Iris pigment epithelial cell (primary cell): ENCODE measurements around the gene ATP11A.
"Not testable (repeated sequence)": the region's sequence is repeated elsewhere in the genome, so short reads cannot be mapped to it uniquely, and the experiment has no call there.

Experiments used
- DNase-seq: peaks from one replicate; pipeline ENCODE4 v3.0.0-alpha.2; 2011; ENCODE audit warnings: low read depth

Gene ATP11A

GRCh38 chr13:112776971-112777370 lies 87.1 kb downstream of the ATP11A start:
- DNase-seq, result no peak

GRCh38 chr13:112777637-112778406 lies 88.0 kb downstream of the ATP11A start:
- no peak for DNase-seq

- peak; percentile 42 for DNase-seq
These were observed 90.2 kb downstream of the ATP11A start for GRCh38 chr13:112779856-112780604.

GRCh38 chr13:112781287-112781686 lies 91.4 kb downstream of the ATP11A start:
- DNase-seq, result no peak

GRCh38 chr13:112781881-112782361 lies 92.1 kb downstream of the ATP11A start:
- DNase-seq, result no peak

- DNase-seq, result no peak
These were observed 92.7 kb downstream of the ATP11A start for GRCh38 chr13:112782429-112783010.

- peak; percentile 61 for DNase-seq
These were observed 93.5 kb downstream of the ATP11A start for GRCh38 chr13:112783135-112783977.

- no peak for DNase-seq
These were observed 94.1 kb downstream of the ATP11A start for GRCh38 chr13:112783978-112784371.

- no peak for DNase-seq
These were observed 95.1 kb downstream of the ATP11A start for GRCh38 chr13:112784811-112785482.

- DNase-seq, result no peak
These were observed 95.6 kb downstream of the ATP11A start for GRCh38 chr13:112785483-112785856.

GRCh38 chr13:112786810-112787209 lies 97.0 kb downstream of the ATP11A start:
- not testable (repeated sequence) for DNase-seq

- DNase-seq, result peak; percentile 33
These were observed 101.2 kb downstream of the ATP11A start for GRCh38 chr13:112790735-112791641.

GRCh38 chr13:112791663-112792440 lies 102.0 kb downstream of the ATP11A start:
- no peak for DNase-seq

GRCh38 chr13:112792511-112792910 lies 102.7 kb downstream of the ATP11A start:
- no peak for DNase-seq

- DNase-seq, result no peak
These were observed 104.0 kb downstream of the ATP11A start for GRCh38 chr13:112793545-112794445.

- no peak for DNase-seq
These were observed 105.4 kb downstream of the ATP11A start for GRCh38 chr13:112795277-112795676.

- DNase-seq, result no peak
These were observed 106.5 kb downstream of the ATP11A start for GRCh38 chr13:112796190-112796915.

GRCh38 chr13:112799394-112799793 lies 109.6 kb downstream of the ATP11A start:
- DNase-seq, result no peak
